WTC11 (cell line): ENCODE data around the gene PLD5. TPM values are rescaled to one million over a fixed set of nuclear protein-coding genes. Genes with fewer than 3 reads are reported as not detected.

ENCODE experiments used
- ATAC-seq: fragments of 200-7000 bp; cut with Tn5 transposase; 2 replicates; pipeline ENCODE4 v1.10.0; 2021; ENCODE audit warnings: mild to moderate bottlenecking, moderate library complexity
- CTCF ChIA-PET: fragments of 300-600 bp; sonication (Branson Sonifier 250); formaldehyde crosslinking; loops from one replicate; lab custom pipeline; 2021; ENCODE audit warnings: antibody characterized with exemption; lab: Charles Lee
- POLR2A ChIA-PET: fragments of 350-600 bp; sonication (Branson Sonifier 250); formaldehyde crosslinking; loops from one replicate; lab custom pipeline; 2021; ENCODE audit warnings: antibody characterized with exemption; lab: Charles Lee
- DNase-seq: peaks from one replicate; pipeline ENCODE4 v3.0.0; 2021; ENCODE audit warnings: low spot score
- H3K27ac Mint-ChIP-seq: 2 replicates; pipeline ENCODE4 v1.8.0; 2021; ENCODE audit warnings: mixed read lengths
- H3K27me3 Mint-ChIP-seq: 2 replicates; pipeline ENCODE4 v1.8.0; 2021; ENCODE audit warnings: low read depth, mild to moderate bottlenecking, moderate library complexity, mixed read lengths
- H3K36me3 Mint-ChIP-seq: 2 replicates; pipeline ENCODE4 v1.8.0; 2021; ENCODE audit warnings: mixed read lengths
- H3K4me1 Mint-ChIP-seq: 2 replicates; pipeline ENCODE4 v1.8.0; 2022; ENCODE audit warnings: mixed read lengths
- H3K4me3 Mint-ChIP-seq: 2 replicates; pipeline ENCODE4 v1.8.0; 2021; ENCODE audit warnings: mild to moderate bottlenecking, moderate library complexity, mixed read lengths
- H3K9me3 Mint-ChIP-seq: 2 replicates; pipeline ENCODE4 v1.8.0; 2021; ENCODE audit warnings: mixed read lengths
- CBFB ChIP-seq: sonication (generic); formaldehyde crosslinking; IDR thresholded peaks from 2 replicates; pipeline ENCODE4 v1.8.1; 2022; ENCODE audit warnings: mild to moderate bottlenecking, low read depth, missing genetic modification reagents
- FOXK1 ChIP-seq: sonication (generic); formaldehyde crosslinking; IDR thresholded peaks from 2 replicates; pipeline ENCODE4 v1.8.0; 2022; ENCODE audit warnings: mild to moderate bottlenecking, moderate library complexity, missing genetic modification reagents
- GABPB1 ChIP-seq: sonication (generic); formaldehyde crosslinking; IDR thresholded peaks from 2 replicates; pipeline ENCODE4 v1.8.1; 2023; ENCODE audit warnings: mild to moderate bottlenecking, missing genetic modification reagents
- GTF2I ChIP-seq: fragments of 250-450 bp; sonication (Bioruptor Pico); conservative IDR thresholded peaks from 2 replicates; pipeline ENCODE4 v1.4.0; 2021; ENCODE audit warnings: mild to moderate bottlenecking
- NFATC4 ChIP-seq: fragments of 250-450 bp; sonication (Bioruptor Pico); IDR thresholded peaks from 2 replicates; pipeline ENCODE4 v1.9.0; 2021; ENCODE audit warnings: mild to moderate bottlenecking
- NFE2L1 ChIP-seq: sonication (generic); formaldehyde crosslinking; IDR thresholded peaks from 2 replicates; pipeline ENCODE4 v1.8.1; 2023; ENCODE audit warnings: missing genetic modification reagents
- NR2C2 ChIP-seq: sonication (generic); formaldehyde crosslinking; IDR thresholded peaks from 2 replicates; pipeline ENCODE4 v1.8.0; 2022; ENCODE audit warnings: mild to moderate bottlenecking, missing genetic modification reagents
- RELA ChIP-seq: sonication (generic); formaldehyde crosslinking; IDR thresholded peaks from 2 replicates; pipeline ENCODE4 v1.8.1; 2022; ENCODE audit warnings: missing genetic modification reagents, mild to moderate bottlenecking, borderline replicate concordance
- SMAD4 ChIP-seq: sonication (generic); formaldehyde crosslinking; IDR thresholded peaks from 2 replicates; pipeline ENCODE4 v1.8.0; 2022; ENCODE audit warnings: mild to moderate bottlenecking, missing genetic modification reagents
- TP53 ChIP-seq: sonication (generic); formaldehyde crosslinking; IDR thresholded peaks from 2 replicates; pipeline ENCODE4 v1.8.1; 2023; ENCODE audit warnings: mild to moderate bottlenecking, missing genetic modification reagents
- ZNF121 ChIP-seq: sonication (generic); formaldehyde crosslinking; IDR thresholded peaks from 2 replicates; pipeline ENCODE4 v1.8.0; 2023; ENCODE audit warnings: missing genetic modification reagents
- ZNF232 ChIP-seq: sonication (generic); formaldehyde crosslinking; IDR thresholded peaks from 2 replicates; pipeline ENCODE4 v1.8.0; 2022; ENCODE audit warnings: mild to moderate bottlenecking, missing genetic modification reagents
- ZNF263 ChIP-seq: sonication (generic); formaldehyde crosslinking; IDR thresholded peaks from 2 replicates; pipeline ENCODE4 v1.8.1; 2022; ENCODE audit warnings: low read depth, mild to moderate bottlenecking, moderate library complexity, missing genetic modification reagents
- ZNF671 ChIP-seq: fragments of 250-450 bp; sonication (Bioruptor Pico); IDR thresholded peaks from 2 replicates; pipeline ENCODE4 v1.8.0; 2021; ENCODE audit warnings: mild to moderate bottlenecking
- total RNA-seq: library from RNA; stranded (reverse); gene quantifications from 3 replicates; pipeline ENCODE4 v1.2.3, GENCODE V29; 2021
- TF ChIP-seq, protein P1 (sequence below): sonication (generic); formaldehyde crosslinking; IDR thresholded peaks from 2 replicates; pipeline ENCODE4 v1.8.1; 2023; ENCODE audit warnings: mild to moderate bottlenecking, missing genetic modification reagents
- TF ChIP-seq, protein P2 (sequence below): fragments of 250-450 bp; sonication (Bioruptor Pico); IDR thresholded peaks from 2 replicates; pipeline ENCODE4 v2.1.2; 2022; ENCODE audit warnings: mild to moderate bottlenecking, moderate library complexity
- TF ChIP-seq, protein P3 (sequence below): sonication (generic); formaldehyde crosslinking; IDR thresholded peaks from 2 replicates; pipeline ENCODE4 v1.8.1; 2022; ENCODE audit warnings: mild to moderate bottlenecking, moderate library complexity, missing genetic modification reagents
- TF ChIP-seq, protein P4 (sequence below): sonication (generic); formaldehyde crosslinking; IDR thresholded peaks from 2 replicates; pipeline ENCODE4 v1.8.1; 2023; ENCODE audit warnings: mild to moderate bottlenecking, missing genetic modification reagents, moderate library complexity
- TF ChIP-seq, protein P5 (sequence below): sonication (generic); formaldehyde crosslinking; IDR thresholded peaks from 2 replicates; pipeline ENCODE4 v1.8.0; 2022; ENCODE audit warnings: mild to moderate bottlenecking, missing genetic modification reagents
- TF ChIP-seq, protein P6 (sequence below): fragments of 250-450 bp; sonication (Bioruptor Pico); IDR thresholded peaks from 2 replicates; pipeline ENCODE4 v1.9.0; 2021; ENCODE audit warnings: mild to moderate bottlenecking
- TF ChIP-seq, protein P7 (sequence below): fragments of 250-450 bp; sonication (Bioruptor Pico); conservative IDR thresholded peaks from 2 replicates; pipeline ENCODE4 v1.9.0; 2021; ENCODE audit warnings: mild to moderate bottlenecking
- TF ChIP-seq, protein P8 (sequence below): sonication (generic); formaldehyde crosslinking; IDR thresholded peaks from 2 replicates; pipeline ENCODE4 v1.8.1; 2022; ENCODE audit warnings: low read depth, missing genetic modification reagents, borderline replicate concordance

PLD5 gene
- total RNA-seq, 1 experiment from 2014 or later, result 6.4 TPM

DNA sequence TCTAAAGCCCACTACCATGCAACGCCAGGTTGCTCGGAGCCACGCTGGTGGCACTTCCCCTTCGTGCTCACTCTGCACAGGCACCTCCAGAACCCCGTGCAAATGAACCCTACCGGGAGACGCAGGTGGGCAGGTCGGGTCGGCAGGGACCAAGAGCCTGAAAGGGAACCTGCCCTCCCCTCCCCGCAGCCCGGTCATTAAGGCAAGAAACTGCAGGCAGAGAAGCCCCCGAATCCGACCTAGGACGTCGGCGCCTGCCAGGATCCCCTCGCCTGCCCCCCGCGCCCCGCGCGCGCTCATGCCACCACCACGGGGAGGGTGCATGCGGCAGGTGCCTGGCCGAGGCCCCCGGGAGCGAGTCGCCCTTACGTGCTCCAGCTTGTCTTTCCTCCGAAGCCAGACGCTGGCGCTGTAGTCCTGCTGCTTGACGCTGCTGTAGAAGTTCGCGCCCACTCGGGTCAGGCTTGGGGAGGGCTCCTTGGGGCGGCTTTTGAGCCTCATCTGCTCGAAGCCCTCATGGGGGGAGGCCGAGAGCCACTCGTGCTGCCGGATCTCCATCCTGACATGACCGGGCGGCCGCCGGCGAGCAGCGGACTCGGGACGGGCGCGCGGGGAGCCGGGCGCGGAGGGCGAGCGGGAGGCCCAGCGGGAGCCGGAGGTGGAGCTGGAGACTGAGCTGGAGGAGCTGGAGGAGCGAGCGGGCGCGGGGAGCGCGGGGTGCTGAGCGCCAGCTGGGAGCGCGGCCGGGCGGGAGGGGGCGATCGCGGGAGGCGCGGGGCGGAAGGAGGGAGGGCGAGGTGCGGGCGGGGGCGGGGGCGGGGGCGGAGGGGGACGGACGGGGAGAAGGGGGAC is 552 bp downstream of the PLD5 start:
- ChIA-PET CTCF (interaction anchor here (0.6 to 1.6 kb wide), 8 partner anchors 34 to 155 kb away, joined by 3 to 12 read pairs (median 4); no protein-coding TSS in a partner anchor), POLR2A (no interaction called here)
- peak; percentile 68 for ATAC-seq
- Mint-ChIP-seq H3K4me1 (peaks cover 29% of the 10 kb centered on the region), H3K36me3 (no peaks in the 10 kb centered on the region), H3K27ac (no peak overlapping the region), H3K9me3 (no peaks in the 10 kb centered on the region), H3K4me3 (peak overlapping the region; percentile 92), H3K27me3 (peaks cover 39% of the 10 kb centered on the region)
- DNase-seq, result peak; percentile 84
- TF ChIP-seq, protein P1, sequence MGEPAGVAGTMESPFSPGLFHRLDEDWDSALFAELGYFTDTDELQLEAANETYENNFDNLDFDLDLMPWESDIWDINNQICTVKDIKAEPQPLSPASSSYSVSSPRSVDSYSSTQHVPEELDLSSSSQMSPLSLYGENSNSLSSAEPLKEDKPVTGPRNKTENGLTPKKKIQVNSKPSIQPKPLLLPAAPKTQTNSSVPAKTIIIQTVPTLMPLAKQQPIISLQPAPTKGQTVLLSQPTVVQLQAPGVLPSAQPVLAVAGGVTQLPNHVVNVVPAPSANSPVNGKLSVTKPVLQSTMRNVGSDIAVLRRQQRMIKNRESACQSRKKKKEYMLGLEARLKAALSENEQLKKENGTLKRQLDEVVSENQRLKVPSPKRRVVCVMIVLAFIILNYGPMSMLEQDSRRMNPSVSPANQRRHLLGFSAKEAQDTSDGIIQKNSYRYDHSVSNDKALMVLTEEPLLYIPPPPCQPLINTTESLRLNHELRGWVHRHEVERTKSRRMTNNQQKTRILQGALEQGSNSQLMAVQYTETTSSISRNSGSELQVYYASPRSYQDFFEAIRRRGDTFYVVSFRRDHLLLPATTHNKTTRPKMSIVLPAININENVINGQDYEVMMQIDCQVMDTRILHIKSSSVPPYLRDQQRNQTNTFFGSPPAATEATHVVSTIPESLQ (CRISPR knock-in tag), result no peak
- TF ChIP-seq ZNF263 (peak; percentile 70; the same call in 1 of the 2 replicates), ZNF121 (CRISPR knock-in tag) (no peak), RELA (CRISPR knock-in tag) (no peak), GTF2I (CRISPR knock-in tag) (no peak), ZNF232 (CRISPR knock-in tag) (peak; percentile 21; the same call in 1 of the 2 replicates), NR2C2 (CRISPR knock-in tag) (no peak), NFATC4 (CRISPR knock-in tag) (no peak), FOXK1 (CRISPR knock-in tag) (0 out of 2 replicates have a peak, but pooled peaks have one; percentile 36), ZNF671 (CRISPR knock-in tag) (no peak), TP53 (no peak), CBFB (no peak), NFE2L1 (CRISPR knock-in tag) (no peak), SMAD4 (CRISPR knock-in tag) (no peak), GABPB1 (CRISPR knock-in tag) (no peak)
- TF ChIP-seq, protein P2, sequence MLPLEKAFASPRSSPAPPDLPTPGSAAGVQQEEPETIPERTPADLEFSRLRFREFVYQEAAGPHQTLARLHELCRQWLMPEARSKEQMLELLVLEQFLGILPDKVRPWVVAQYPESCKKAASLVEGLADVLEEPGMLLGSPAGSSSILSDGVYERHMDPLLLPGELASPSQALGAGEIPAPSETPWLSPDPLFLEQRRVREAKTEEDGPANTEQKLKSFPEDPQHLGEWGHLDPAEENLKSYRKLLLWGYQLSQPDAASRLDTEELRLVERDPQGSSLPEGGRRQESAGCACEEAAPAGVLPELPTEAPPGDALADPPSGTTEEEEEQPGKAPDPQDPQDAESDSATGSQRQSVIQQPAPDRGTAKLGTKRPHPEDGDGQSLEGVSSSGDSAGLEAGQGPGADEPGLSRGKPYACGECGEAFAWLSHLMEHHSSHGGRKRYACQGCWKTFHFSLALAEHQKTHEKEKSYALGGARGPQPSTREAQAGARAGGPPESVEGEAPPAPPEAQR (CRISPR knock-in tag), result no peak
- TF ChIP-seq, protein P3, sequence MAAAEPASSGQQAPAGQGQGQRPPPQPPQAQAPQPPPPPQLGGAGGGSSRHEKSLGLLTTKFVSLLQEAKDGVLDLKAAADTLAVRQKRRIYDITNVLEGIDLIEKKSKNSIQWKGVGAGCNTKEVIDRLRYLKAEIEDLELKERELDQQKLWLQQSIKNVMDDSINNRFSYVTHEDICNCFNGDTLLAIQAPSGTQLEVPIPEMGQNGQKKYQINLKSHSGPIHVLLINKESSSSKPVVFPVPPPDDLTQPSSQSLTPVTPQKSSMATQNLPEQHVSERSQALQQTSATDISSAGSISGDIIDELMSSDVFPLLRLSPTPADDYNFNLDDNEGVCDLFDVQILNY, result peak; percentile 76; the same call in 1 of the 2 replicates
- TF ChIP-seq, protein P4, sequence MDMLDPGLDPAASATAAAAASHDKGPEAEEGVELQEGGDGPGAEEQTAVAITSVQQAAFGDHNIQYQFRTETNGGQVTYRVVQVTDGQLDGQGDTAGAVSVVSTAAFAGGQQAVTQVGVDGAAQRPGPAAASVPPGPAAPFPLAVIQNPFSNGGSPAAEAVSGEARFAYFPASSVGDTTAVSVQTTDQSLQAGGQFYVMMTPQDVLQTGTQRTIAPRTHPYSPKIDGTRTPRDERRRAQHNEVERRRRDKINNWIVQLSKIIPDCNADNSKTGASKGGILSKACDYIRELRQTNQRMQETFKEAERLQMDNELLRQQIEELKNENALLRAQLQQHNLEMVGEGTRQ, result no peak
- TF ChIP-seq, protein P5, sequence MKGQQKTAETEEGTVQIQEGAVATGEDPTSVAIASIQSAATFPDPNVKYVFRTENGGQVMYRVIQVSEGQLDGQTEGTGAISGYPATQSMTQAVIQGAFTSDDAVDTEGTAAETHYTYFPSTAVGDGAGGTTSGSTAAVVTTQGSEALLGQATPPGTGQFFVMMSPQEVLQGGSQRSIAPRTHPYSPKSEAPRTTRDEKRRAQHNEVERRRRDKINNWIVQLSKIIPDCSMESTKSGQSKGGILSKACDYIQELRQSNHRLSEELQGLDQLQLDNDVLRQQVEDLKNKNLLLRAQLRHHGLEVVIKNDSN, result no peak
- TF ChIP-seq, protein P6, sequence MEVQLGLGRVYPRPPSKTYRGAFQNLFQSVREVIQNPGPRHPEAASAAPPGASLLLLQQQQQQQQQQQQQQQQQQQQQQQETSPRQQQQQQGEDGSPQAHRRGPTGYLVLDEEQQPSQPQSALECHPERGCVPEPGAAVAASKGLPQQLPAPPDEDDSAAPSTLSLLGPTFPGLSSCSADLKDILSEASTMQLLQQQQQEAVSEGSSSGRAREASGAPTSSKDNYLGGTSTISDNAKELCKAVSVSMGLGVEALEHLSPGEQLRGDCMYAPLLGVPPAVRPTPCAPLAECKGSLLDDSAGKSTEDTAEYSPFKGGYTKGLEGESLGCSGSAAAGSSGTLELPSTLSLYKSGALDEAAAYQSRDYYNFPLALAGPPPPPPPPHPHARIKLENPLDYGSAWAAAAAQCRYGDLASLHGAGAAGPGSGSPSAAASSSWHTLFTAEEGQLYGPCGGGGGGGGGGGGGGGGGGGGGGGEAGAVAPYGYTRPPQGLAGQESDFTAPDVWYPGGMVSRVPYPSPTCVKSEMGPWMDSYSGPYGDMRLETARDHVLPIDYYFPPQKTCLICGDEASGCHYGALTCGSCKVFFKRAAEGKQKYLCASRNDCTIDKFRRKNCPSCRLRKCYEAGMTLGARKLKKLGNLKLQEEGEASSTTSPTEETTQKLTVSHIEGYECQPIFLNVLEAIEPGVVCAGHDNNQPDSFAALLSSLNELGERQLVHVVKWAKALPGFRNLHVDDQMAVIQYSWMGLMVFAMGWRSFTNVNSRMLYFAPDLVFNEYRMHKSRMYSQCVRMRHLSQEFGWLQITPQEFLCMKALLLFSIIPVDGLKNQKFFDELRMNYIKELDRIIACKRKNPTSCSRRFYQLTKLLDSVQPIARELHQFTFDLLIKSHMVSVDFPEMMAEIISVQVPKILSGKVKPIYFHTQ (CRISPR knock-in tag), result no peak
- TF ChIP-seq, protein P7, sequence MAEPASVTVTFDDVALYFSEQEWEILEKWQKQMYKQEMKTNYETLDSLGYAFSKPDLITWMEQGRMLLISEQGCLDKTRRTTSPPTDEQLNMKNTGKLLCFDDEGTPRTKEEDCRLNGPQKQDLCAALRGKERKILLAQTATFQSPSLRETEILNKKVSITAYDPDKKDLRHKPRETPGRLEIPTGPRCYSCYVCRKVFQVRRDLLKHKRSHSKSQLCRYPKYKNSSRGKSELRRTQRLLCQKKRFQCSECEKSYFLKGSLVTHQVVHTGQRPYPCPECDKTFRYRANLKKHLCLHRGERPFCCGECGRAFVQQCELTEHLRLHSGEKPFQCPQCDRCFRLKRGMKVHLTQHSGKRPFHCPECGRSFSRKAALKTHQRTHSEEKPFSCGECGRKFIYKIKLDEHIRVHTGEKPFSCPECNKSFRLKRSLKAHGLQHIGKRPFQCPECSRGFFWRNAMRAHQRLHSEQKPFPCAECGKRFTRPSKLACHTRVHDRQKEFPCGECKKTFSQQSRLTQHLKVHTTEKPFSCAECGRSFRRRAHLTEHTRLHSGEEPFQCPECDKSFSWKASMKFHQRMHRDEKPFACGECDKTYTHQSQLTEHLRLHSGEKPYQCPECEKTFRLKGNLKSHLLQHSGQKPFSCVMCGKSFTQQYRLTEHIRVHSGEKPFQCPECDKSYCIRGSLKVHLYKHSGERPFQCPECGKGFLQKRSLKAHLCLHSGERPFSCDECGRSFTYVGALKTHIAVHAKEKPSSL (CRISPR knock-in tag), result no peak
- TF ChIP-seq, protein P8, sequence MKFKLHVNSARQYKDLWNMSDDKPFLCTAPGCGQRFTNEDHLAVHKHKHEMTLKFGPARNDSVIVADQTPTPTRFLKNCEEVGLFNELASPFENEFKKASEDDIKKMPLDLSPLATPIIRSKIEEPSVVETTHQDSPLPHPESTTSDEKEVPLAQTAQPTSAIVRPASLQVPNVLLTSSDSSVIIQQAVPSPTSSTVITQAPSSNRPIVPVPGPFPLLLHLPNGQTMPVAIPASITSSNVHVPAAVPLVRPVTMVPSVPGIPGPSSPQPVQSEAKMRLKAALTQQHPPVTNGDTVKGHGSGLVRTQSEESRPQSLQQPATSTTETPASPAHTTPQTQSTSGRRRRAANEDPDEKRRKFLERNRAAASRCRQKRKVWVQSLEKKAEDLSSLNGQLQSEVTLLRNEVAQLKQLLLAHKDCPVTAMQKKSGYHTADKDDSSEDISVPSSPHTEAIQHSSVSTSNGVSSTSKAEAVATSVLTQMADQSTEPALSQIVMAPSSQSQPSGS (CRISPR knock-in tag), result no peak
